Measurements from ENCODE around the gene RETNLB.

- TF ChIP-seq POLR2A (IDR thresholded peaks at IDR 0.05) (no peak), CTCF (IDR thresholded peaks at IDR 0.05) (no peak)
Observed at GRCh38 chr3:108755686-108756085, 1.5 kb downstream of the RETNLB start.

Data from ovary (tissue), 3 donors.